A673 (cell line): ENCODE measurements around the gene MAG.

ENCODE experiments used
- EZH2 ChIP-seq: fragments of 200-600 bp; sonication (generic); IDR thresholded peaks from 2 replicates; pipeline ENCODE4 v1.6.1; 2017; ENCODE audit warnings: borderline replicate concordance, low read depth, mild to moderate bottlenecking, mixed read lengths, antibody characterized with exemption, low read length; ENCODE audit not compliant: poor library complexity, severe bottlenecking
- TF ChIP-seq, protein P1 (sequence below): fragments of 300-800, 200-600 bp; sonication (generic); conservative IDR thresholded peaks from 2 replicates; pipeline ENCODE4 v1.5.1; 2017; ENCODE audit warnings: low read depth, mild to moderate bottlenecking, antibody characterized with exemption, low read length, moderate library complexity, mixed read lengths

DNA sequence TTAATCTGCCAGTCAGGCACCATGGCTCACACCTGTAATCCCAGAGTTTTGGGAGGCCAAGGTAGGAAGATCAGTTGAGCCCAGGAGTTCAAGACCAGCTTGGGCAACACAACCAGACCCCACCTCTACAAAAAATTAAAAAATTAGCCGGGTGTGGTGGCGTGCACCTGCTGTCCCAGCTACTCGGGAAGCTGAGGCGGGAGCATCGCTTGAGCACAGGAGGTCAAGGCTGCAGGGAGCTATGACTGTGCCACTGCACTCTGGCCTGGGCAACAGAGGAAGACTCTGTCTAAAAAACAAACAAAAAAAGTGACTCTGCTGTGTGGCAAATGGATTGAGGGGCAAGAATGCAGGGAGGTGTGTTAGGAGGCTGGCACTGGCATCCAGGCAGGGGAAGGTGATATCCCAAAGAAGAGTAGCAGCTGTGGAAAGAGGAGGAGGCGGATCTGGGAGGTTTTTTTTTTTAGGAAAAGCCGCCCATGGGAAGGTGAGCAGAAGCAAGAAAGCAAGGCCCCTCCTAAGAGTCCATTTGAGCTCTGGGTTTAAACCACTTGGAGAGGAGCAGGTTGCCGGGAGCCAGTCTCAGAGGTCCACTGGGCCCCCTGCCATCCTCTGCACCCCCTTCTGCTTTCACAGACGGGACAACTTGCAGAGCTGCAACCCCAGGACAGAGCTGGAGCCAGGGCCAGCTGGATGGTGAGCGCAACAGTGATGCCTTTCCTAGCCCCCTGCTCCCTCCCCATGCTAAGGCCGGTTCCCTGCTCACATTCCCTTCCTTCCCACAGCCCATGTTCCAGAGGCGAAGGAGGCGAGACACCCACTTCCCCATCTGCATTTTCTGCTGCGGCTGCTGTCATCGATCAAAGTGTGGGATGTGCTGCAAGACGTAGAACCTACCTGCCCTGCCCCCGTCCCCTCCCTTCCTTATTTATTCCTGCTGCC lies 7.5 kb upstream of the MAG start:
- TF ChIP-seq, protein P1, sequence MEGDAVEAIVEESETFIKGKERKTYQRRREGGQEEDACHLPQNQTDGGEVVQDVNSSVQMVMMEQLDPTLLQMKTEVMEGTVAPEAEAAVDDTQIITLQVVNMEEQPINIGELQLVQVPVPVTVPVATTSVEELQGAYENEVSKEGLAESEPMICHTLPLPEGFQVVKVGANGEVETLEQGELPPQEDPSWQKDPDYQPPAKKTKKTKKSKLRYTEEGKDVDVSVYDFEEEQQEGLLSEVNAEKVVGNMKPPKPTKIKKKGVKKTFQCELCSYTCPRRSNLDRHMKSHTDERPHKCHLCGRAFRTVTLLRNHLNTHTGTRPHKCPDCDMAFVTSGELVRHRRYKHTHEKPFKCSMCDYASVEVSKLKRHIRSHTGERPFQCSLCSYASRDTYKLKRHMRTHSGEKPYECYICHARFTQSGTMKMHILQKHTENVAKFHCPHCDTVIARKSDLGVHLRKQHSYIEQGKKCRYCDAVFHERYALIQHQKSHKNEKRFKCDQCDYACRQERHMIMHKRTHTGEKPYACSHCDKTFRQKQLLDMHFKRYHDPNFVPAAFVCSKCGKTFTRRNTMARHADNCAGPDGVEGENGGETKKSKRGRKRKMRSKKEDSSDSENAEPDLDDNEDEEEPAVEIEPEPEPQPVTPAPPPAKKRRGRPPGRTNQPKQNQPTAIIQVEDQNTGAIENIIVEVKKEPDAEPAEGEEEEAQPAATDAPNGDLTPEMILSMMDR, result no peak
- no peak for TF ChIP-seq EZH2
